WERI-Rb-1 (cell line): ENCODE data around the gene CSNK1G2.

Experiments
- DNase-seq: peaks from one replicate; pipeline ENCODE4 v3.0.0-alpha.2; 2020
- H3K27ac ChIP-seq: fragments of 250-450 bp; sonication (Bioruptor Pico); 2 replicates; pipeline ENCODE4 v1.5.1; 2020; ENCODE audit warnings: mild to moderate bottlenecking, moderate library complexity
- H3K27me3 ChIP-seq: fragments of 250-450 bp; sonication (Bioruptor Pico); 2 replicates; pipeline ENCODE4 v1.5.1; 2021; ENCODE audit warnings: mild to moderate bottlenecking, low read depth, moderate library complexity; ENCODE audit not compliant: insufficient read depth, severe bottlenecking
- H3K36me3 ChIP-seq: fragments of 250-450 bp; sonication (Bioruptor Pico); 2 replicates; pipeline ENCODE4 v1.5.1; 2020; ENCODE audit warnings: mild to moderate bottlenecking, moderate library complexity
- H3K4me3 ChIP-seq: 2 replicates; pipeline ENCODE4 v1.5.1; 2011; ENCODE audit warnings: low read depth, mild to moderate bottlenecking, control low read depth, low read length
- H3K9me3 ChIP-seq: fragments of 250-450 bp; sonication (Bioruptor Pico); 2 replicates; pipeline ENCODE4 v1.5.1; 2021; ENCODE audit warnings: mild to moderate bottlenecking, moderate library complexity; ENCODE audit not compliant: severe bottlenecking
- CTCF ChIP-seq: IDR thresholded peaks from 2 replicates; pipeline ENCODE4 v1.5.1; 2011; ENCODE audit warnings: low read depth, mild to moderate bottlenecking, control low read depth, inconsistent platforms, low read length

The CSNK1G2 gene

DNA sequence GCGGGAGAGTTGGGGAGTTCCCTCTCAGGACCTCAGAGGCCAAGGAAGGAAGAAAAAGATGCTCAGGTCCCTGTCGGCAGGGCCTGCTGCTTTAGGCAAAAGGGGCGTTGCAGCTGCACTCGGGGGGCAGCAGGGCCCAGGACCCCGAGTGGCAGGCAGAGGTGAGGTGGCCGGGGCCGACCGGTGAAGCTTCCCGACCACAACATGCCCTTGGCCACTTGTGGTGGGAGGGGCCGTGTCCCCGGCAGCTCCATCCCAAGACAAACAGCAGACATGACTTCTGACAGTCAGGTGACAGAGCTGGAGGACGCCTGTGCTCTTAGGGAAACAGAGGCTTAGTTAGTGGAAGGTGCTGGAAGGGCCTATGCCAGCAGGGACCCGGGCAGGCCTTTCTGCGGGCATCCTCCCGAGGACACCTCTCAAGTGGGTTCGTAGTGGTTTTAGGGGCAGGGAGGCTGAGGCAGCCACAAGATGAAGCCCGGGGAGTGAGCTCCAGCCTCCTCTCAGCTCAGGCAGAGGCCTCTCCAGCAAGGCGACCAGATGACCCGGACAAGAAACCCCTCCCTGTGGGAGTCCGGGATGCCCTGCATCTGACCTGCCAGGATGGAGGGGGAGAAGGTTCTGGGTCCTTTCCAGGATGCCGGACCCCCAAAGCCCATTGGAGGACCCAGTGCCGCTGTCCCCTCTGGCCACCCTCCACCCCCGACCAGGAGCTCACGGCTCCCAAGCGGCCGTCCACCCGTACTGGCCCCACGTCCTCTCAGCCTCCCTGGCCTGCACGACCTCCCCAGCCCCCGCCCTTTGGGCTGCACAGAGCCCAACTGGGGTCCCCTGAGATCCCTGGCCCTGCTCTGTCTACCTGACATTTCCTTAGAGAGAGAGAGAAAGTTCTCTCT, 50.3 kb downstream of the CSNK1G2 start:
- no peaks in the 10 kb centered on the region for H3K27me3 ChIP-seq
- no peaks in the 10 kb centered on the region for H3K9me3 ChIP-seq
- H3K27ac ChIP-seq = no peak overlapping the region
- peaks cover 84% of the 10 kb centered on the region for H3K36me3 ChIP-seq
- no peak overlapping the region for H3K4me3 ChIP-seq
- no peak for TF ChIP-seq CTCF
- DNase-seq = no peak

DNA sequence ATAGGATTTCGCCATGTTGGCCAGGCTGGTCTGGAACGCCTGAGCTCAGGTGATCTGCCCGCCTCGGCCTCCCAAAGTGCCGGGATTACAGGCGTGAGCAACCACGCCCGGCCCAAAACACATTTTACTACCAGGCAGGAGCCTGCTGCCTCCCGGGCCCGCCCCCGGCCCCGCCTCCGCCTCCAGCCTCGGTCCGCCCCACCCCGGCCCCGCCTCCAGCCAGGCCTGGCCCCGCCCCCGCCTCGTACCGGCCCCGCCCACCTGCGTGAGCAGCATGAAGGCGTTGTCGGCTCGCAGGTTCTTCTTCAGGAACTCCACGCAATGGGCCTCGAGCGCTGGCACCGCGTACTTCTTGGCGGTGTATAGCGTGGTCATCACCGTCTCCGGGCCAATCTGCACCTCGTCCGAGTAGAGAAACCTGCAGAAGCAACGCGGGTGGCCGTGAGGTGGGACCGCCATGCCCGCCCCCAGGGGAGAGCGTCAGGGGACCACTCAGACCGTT, 51.8 kb downstream of the CSNK1G2 start:
- H3K27me3 ChIP-seq = no peaks in the 10 kb centered on the region
- H3K27ac ChIP-seq = no peak overlapping the region
- H3K36me3 ChIP-seq = peaks cover 85% of the 10 kb centered on the region
- no peak for DNase-seq
- no peak overlapping the region for H3K4me3 ChIP-seq
- H3K9me3 ChIP-seq = no peaks in the 10 kb centered on the region
- no peak for TF ChIP-seq CTCF

DNA sequence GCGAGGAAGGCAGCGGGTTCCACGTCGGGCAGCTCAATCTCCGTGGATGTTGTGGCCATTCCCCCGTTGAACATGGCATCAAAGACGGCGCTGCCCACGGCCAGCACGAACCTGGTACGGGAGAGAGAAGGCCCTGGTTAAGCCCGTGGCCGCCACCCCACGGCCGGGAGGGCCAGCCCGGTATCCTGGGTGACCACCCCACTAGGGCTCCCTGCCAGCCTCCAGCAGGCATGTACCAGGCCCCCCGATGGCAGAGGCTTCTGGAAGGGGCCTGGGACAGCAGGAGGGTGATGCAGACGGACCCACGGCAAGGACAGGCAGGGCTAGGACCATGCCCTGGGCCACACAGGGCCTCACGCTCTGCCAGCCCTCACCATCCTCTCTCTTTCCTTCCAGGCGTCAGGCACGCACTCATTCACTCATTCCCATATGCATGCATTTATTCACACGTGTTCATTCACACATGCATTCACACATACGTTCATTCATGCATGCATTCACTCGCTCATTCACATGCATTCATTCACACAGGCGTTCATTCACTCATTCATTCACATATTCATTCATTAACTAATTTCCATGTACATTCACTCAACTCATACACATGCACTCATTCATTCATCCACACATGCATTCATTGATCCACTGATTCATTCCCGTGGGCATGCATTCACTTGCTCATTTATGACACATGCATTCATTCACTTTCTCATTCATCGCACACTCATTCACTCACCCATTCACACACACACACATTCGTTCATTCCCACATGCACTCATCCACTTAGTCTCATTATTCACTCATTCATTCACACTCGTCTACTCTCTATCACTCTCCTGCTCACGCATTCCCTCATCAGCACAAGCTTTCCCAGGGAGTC, 56.6 kb downstream of the CSNK1G2 start:
- H3K27me3 ChIP-seq = no peaks in the 10 kb centered on the region
- DNase-seq = no peak
- TF ChIP-seq CTCF = no peak

GRCh38 chr19:1998712-1999708, 58.0 kb downstream of the CSNK1G2 start:
- no peaks in the 10 kb centered on the region for H3K9me3 ChIP-seq
- H3K36me3 ChIP-seq = peaks cover 50% of the 10 kb centered on the region
- no peaks in the 10 kb centered on the region for H3K27me3 ChIP-seq
- H3K4me3 ChIP-seq = no peak overlapping the region
- no peak overlapping the region for H3K27ac ChIP-seq
- no peak for TF ChIP-seq CTCF
- DNase-seq = no peak

More for the DNA sequence above, 56.6 kb downstream of the CSNK1G2 start:
- no peak overlapping the region for H3K4me3 ChIP-seq
- H3K36me3 ChIP-seq = peaks cover 59% of the 10 kb centered on the region
- no peak overlapping the region for H3K27ac ChIP-seq
- no peaks in the 10 kb centered on the region for H3K9me3 ChIP-seq

- TF ChIP-seq CTCF = no peak
- H3K36me3 ChIP-seq = peaks cover 41% of the 10 kb centered on the region
- no peak overlapping the region for H3K27ac ChIP-seq
- H3K4me3 ChIP-seq = no peak overlapping the region
- H3K9me3 ChIP-seq = no peaks in the 10 kb centered on the region
- no peak for DNase-seq
- no peaks in the 10 kb centered on the region for H3K27me3 ChIP-seq
Measured at GRCh38 chr19:1999856-2000515, 59.0 kb downstream of the CSNK1G2 start.
